HK-2 (cell line): ENCODE measurements around the gene FUT3.
A peak's percentile ranks its signal among the peaks of the same experiment; 100 is the strongest.

ENCODE experiments used
- DNase-seq: peaks from one replicate; pipeline ENCODE4 v3.0.0-alpha.2; 2018; ENCODE audit not compliant: unreplicated experiment

The FUT3 gene

GRCh38 chr19:5825178-5825577, 26.1 kb downstream of the FUT3 start:
- DNase-seq, result no peak

- no peak for DNase-seq
These were observed 26.5 kb downstream of the FUT3 start for GRCh38 chr19:5824751-5825150.

- no peak for DNase-seq
These were observed 27.5 kb downstream of the FUT3 start for GRCh38 chr19:5823579-5824281.

- DNase-seq, result no peak
These were observed 28.9 kb downstream of the FUT3 start for GRCh38 chr19:5822181-5822844.

- no peak for DNase-seq
These were observed 29.6 kb downstream of the FUT3 start for GRCh38 chr19:5821521-5822180.

- DNase-seq, result no peak
These were observed 30.5 kb downstream of the FUT3 start for GRCh38 chr19:5820785-5821184.

GRCh38 chr19:5818594-5818993, 32.7 kb downstream of the FUT3 start:
- DNase-seq, result no peak

- no peak for DNase-seq
These were observed 34.0 kb downstream of the FUT3 start for GRCh38 chr19:5817218-5817617.

GRCh38 chr19:5814852-5815246, 36.4 kb downstream of the FUT3 start:
- no peak for DNase-seq

GRCh38 chr19:5814123-5814851, 37.0 kb downstream of the FUT3 start:
- no peak for DNase-seq

GRCh38 chr19:5811117-5811516, 40.1 kb downstream of the FUT3 start:
- DNase-seq, result no peak

- no peak for DNase-seq
These were observed 41.8 kb downstream of the FUT3 start for GRCh38 chr19:5809469-5809868.

- no peak for DNase-seq
These were observed 42.2 kb downstream of the FUT3 start for GRCh38 chr19:5809053-5809452.

GRCh38 chr19:5808120-5808816, 43.0 kb downstream of the FUT3 start:
- no peak for DNase-seq

- no peak for DNase-seq
These were observed 44.3 kb downstream of the FUT3 start for GRCh38 chr19:5806905-5807304.

- DNase-seq, result no peak
These were observed 45.1 kb downstream of the FUT3 start for GRCh38 chr19:5806133-5806489.

GRCh38 chr19:5805462-5806132, 45.7 kb downstream of the FUT3 start:
- peak; percentile 74 for DNase-seq

- DNase-seq, result peak; percentile 44
These were observed 46.5 kb downstream of the FUT3 start, which contains the start of gene NRTN for GRCh38 chr19:5804516-5805461. TSS of gene NRTN (plus strand) at chr19:5805067. CDS start at chr19:5824166, 19,099 bp downstream.

- peak; percentile 97 for DNase-seq
These were observed 47.3 kb downstream of the FUT3 start for GRCh38 chr19:5803752-5804515.
